ENCODE results near the gene MORC1.

Gene MORC1

DNA sequence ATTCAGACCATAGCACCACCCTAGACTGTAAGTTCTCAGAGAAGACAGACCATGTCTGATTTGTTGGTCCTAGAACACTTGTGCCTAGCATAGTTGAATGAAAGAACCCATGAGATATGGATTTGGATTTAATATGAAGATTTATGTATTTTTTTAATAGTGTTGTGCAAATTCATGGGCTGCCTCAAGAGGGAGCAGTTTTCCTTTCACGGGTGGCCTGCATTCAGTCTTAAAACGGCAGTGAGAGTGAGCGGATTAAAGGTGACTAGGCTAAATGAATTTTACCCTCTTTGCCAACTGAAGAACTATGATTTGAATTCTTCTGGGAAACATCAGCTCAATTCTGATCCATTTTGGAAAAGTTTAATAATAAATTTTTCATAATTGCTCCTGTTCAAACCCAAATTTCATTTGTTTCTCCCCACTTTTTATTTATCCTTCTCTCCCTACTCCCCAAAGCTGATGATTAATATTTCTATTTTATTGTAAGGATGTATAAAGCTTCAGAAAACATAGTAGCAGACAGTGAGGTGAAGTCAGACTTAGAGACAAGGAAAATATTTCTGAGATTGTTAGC is 67.3 kb downstream of the MORC1 start:
- ChIA-PET POLR2A (ENCODE audit: low non-redundant PET) (no interaction called here), CTCF (interaction anchor here (0.5 to 0.6 kb wide), 2 partner anchors 177 to 467 kb away, joined by 3 read pairs; no protein-coding TSS in a partner anchor)
- TF ChIP-seq, protein P1, sequence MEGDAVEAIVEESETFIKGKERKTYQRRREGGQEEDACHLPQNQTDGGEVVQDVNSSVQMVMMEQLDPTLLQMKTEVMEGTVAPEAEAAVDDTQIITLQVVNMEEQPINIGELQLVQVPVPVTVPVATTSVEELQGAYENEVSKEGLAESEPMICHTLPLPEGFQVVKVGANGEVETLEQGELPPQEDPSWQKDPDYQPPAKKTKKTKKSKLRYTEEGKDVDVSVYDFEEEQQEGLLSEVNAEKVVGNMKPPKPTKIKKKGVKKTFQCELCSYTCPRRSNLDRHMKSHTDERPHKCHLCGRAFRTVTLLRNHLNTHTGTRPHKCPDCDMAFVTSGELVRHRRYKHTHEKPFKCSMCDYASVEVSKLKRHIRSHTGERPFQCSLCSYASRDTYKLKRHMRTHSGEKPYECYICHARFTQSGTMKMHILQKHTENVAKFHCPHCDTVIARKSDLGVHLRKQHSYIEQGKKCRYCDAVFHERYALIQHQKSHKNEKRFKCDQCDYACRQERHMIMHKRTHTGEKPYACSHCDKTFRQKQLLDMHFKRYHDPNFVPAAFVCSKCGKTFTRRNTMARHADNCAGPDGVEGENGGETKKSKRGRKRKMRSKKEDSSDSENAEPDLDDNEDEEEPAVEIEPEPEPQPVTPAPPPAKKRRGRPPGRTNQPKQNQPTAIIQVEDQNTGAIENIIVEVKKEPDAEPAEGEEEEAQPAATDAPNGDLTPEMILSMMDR (conservative IDR thresholded peaks at IDR 0.05; ENCODE audit: low read depth) = peak; percentile 65
- DNase-seq (ENCODE audit: low spot score) = peak; percentile 23
- H3K27ac ChIP-seq = no peak overlapping the region

DNA sequence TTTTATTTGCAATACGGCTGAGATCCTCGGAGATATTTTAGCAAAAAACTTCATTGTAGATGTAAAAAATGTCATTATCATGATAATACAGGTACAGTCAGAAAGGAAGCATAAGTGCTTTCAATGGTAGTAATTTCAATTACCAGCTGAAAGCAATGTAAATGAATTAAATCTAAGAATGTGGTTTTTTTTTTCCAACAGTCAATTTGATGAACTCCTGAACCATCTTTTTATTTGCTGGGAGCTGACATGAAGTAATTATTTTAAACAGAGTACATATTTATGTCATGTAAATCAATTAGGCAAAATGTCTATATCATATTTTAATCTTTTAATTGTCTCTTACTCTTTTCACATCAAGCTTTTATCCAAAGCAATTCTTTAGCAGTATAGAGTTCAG is 70.6 kb downstream of the MORC1 start:
- ChIA-PET POLR2A (ENCODE audit: low non-redundant PET) (no interaction called here), CTCF (no interaction called here)
- H3K27ac ChIP-seq = no peak overlapping the region
- TF ChIP-seq, protein P1 (conservative IDR thresholded peaks at IDR 0.05; ENCODE audit: low read depth) = no peak
- DNase-seq (ENCODE audit: low spot score) = no peak

DNA sequence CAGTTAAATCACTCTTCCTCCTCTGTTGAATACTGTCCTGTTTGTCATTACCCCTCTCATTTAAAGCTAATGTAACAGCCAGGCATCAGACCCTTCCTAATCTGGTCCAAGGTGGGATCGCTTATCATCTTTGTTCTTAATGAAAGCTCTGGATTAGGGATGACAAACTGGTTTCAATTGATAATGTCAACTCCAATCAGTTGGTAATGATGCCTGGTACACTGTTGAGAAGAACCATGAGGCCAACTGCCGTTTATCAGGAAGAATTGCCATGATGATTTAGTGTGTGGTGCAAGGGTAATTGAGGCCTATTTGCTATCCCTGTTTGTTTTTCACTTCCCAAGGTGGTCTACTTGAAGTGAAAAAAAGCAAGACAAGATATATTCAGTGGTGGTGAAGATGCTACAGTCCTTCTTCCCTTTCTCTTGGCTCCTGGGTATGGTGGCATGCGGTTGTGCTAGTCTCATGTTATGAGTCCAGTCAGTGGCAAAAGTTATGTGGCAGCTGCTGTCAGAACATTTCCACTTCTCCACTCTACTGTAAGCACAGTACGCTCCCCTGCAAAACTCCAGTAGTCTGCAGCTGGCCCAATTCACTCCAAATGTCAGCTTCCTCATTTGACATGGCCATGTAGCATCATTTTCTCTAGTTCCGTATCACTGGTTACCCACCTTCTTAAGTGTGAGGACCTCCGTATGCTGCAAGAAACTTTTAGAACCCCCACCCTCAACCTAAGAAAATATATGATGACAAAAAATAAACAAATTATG is 72.5 kb downstream of the MORC1 start:
- ChIA-PET POLR2A (ENCODE audit: low non-redundant PET) (no interaction called here), CTCF (no interaction called here)
- no peak overlapping the region for H3K27ac ChIP-seq
- DNase-seq (ENCODE audit: low spot score) = no peak
- TF ChIP-seq, protein P1 (conservative IDR thresholded peaks at IDR 0.05; ENCODE audit: low read depth) = no peak

DNA sequence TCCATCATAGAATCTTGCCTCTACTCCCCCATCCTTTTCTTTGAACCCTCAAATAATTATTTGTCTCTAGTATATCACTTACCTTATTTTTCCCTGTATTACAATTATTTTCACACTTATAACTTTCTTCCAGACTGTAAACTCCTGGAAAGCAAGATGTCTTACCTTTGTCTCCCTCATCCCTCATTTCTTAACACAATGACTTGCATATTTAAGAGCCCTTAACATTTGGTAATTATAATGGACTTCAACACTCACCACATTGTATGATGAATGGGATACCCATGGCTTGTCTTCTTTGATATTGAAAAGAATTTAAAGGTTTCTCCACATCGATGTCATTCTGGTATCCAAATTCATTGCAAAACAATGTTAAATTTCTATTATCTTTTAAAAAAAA is 82.9 kb downstream of the MORC1 start:
- ChIA-PET POLR2A (ENCODE audit: low non-redundant PET) (no interaction called here), CTCF (interaction anchor here (1.4 kb wide), 1 partner anchor 11 kb away, joined by 7 read pairs; no protein-coding TSS in a partner anchor)
- no peak for DNase-seq (ENCODE audit: low spot score)
- H3K27ac ChIP-seq = no peak overlapping the region
- TF ChIP-seq, protein P1 (conservative IDR thresholded peaks at IDR 0.05; ENCODE audit: low read depth) = no peak

DNA sequence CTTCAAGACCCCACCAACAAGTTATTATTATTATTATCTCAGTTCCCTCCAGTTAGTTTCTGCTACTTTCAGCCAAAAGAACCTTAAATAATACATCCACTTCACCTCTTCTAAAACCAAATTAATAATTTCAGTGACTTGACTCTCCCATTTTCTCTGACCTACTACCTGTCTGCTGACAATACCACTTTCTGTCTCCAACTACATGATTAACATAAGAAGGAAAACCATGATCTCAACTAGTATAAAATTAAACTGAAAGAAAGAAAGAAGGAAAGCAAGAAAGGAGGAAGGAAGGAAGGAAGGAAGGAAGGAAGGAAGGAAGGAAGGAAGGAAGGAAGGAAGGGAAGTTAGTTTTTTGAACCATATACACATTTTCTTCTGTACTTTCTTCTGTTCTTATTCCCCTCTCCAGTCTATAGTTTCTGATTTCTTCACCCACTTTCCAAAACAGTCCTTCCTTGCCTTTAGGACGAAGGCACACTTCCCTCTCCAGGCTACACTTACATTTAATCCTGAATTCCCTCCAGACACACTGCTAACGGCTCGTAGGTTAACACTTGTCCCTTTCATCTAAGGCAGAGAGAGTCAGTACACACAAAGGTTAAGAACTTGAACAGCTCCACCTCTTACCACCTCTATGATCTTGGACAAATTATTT is 84.8 kb downstream of the MORC1 start:
- ChIA-PET CTCF (no interaction called here), POLR2A (ENCODE audit: low non-redundant PET) (no interaction called here)
- no peak overlapping the region for H3K27ac ChIP-seq
- TF ChIP-seq, protein P1 (conservative IDR thresholded peaks at IDR 0.05; ENCODE audit: low read depth) = no peak
- no peak for DNase-seq (ENCODE audit: low spot score)

DNA sequence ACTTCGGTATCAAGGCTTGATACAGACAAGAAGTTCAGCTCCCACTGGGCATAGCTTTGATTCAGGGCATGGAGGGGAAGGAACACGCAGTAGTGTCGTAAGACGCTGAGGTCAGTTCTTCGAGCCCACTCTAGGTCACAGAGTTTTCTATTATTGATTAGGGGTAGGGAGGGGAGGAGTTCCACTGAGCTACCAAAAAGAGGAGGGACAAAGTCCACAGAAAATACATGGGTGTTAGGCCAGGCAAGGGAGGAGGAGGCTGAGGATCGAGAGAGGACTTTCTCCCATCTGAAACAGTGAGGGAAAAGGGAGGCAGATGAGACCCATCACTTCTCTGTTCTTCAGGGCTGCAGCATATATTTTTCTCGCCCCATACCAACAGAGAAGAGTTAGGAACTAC is 89.2 kb downstream of the MORC1 start:
- TF ChIP-seq, protein P1 (conservative IDR thresholded peaks at IDR 0.05; ENCODE audit: low read depth) = no peak
- POLR2A ChIA-PET (ENCODE audit: low non-redundant PET) = interaction anchor here (0.6 kb wide), 1 partner anchor 17 kb away, joined by 3 read pairs; no protein-coding TSS in a partner anchor
- CTCF ChIA-PET = no interaction called here

More for the DNA sequence above, 89.2 kb downstream of the MORC1 start:
- no peak for DNase-seq (ENCODE audit: low spot score)
- H3K27ac ChIP-seq = no peak overlapping the region
